Left colon (tissue), 2 donors: ENCODE measurements around the gene SLC9A4. TPM values are rescaled to one million over a fixed set of nuclear protein-coding genes. Genes with fewer than 3 reads are reported as not detected.
A peak's percentile ranks its signal among the peaks of the same experiment; 100 is the strongest.

Experiments
- ATAC-seq: fragments of 200-7000 bp; cut with Tn5 transposase; one replicate; pipeline ENCODE4 v1.9.1; 2020; ENCODE audit warnings: mild to moderate bottlenecking, moderate library complexity
- DNase-seq, 2 donors: peaks; one replicate each; pipeline ENCODE4 v3.0.0-alpha.2; 2020
- intact Hi-C, 2 donors: fragments of 100-400 bp; cut with DNase I in 1 of 2; cut with micrococcal nuclease in 1 of 2; formaldehyde crosslinking; loops; one replicate each; pipeline versions ENCODE4 v1.11.2 to v1.14.0; 2022; cut with DNase I, micrococcal nuclease
- total RNA-seq, 2 donors: library from RNA; stranded (reverse); fragmentation: NEBNext Ultra II Directional; extraction: Animal tissue kit (Norgen Biotek cat#: 25700); gene quantifications; one replicate each; pipeline ENCODE4 v1.2.1, GENCODE V29; 2021
- donor health status: DM: no; HTN: no; CAD: no.
- donor health status: DM: yes; HTN: yes; CAD: no.

The SLC9A4 gene
- total RNA-seq, 2 donors from 2014 or later, result 0.09 to 0.34 TPM

- DNase-seq, result no peak
- ATAC-seq, result no peak
- intact Hi-C loops, result loop anchor here in 1 of 2 donors (10.0 kb wide), 1 partner anchor 432 kb away; no protein-coding TSS in a partner anchor
These were observed 26.1 kb upstream of the SLC9A4 start for GRCh38 chr2:102446936-102447335.

- ATAC-seq (no peak), DNase-seq (peak in 1 of 2 donors; percentile 35)
- intact Hi-C loops, result loop anchor here in 1 of 2 donors (10.0 kb wide), 1 partner anchor 435 kb away; no protein-coding TSS in a partner anchor
These were observed 23.6 kb upstream of the SLC9A4 start for GRCh38 chr2:102449370-102449974.

- intact Hi-C loops, result no loop called here
- no peak for DNase-seq
- no peak for ATAC-seq
These were observed 21.1 kb upstream of the SLC9A4 start for GRCh38 chr2:102451968-102452367.

- intact Hi-C loops, result no loop called here
These were observed 19.5 kb upstream of the SLC9A4 start for GRCh38 chr2:102453501-102453900.

GRCh38 chr2:102455061-102455670, 17.9 kb upstream of the SLC9A4 start:
- intact Hi-C loops, result no loop called here
- DNase-seq (no peak), ATAC-seq (peak; percentile 76)

More at GRCh38 chr2:102453501-102453900, 19.5 kb upstream of the SLC9A4 start:
- DNase-seq, result peak in 1 of 2 donors; percentile 36
- ATAC-seq, result peak; percentile 78

- no peak for DNase-seq
- intact Hi-C loops, result no loop called here
- ATAC-seq, result no peak
These were observed 12.6 kb upstream of the SLC9A4 start for GRCh38 chr2:102460467-102460866.

GRCh38 chr2:102461188-102461587, 11.8 kb upstream of the SLC9A4 start:
- intact Hi-C loops, result no loop called here
- ATAC-seq (no peak), DNase-seq (no peak)

- ATAC-seq (no peak), DNase-seq (no peak)
- intact Hi-C loops, result no loop called here
These were observed 9.9 kb upstream of the SLC9A4 start for GRCh38 chr2:102463160-102463559.

- no peak for DNase-seq
- intact Hi-C loops, result loop anchor here in 1 of 2 donors (10.0 kb wide), 2 partner anchors 145 to 235 kb away; partner anchors contain the start of gene SLC9A2
- no peak for ATAC-seq
These were observed 2.9 kb upstream of the SLC9A4 start for GRCh38 chr2:102470168-102470567.

GRCh38 chr2:102473631-102474030, 605 bp downstream of the SLC9A4 start:
- DNase-seq, result no peak
- peak; percentile 4 for ATAC-seq
- intact Hi-C loops, result loop anchor here in 1 of 2 donors (10.0 kb wide), 2 partner anchors 141 to 231 kb away; partner anchors contain the start of gene SLC9A2

GRCh38 chr2:102474785-102475184, 1.8 kb downstream of the SLC9A4 start:
- DNase-seq (no peak), ATAC-seq (peak; percentile 72)
- intact Hi-C loops, result loop anchor here in 1 of 2 donors (10.0 kb wide), 2 partner anchors 140 to 230 kb away; partner anchors contain the start of gene SLC9A2

GRCh38 chr2:102478686-102479470, 5.9 kb downstream of the SLC9A4 start:
- intact Hi-C loops, result loop anchor here in 1 of 2 donors (10.0 kb wide), 2 partner anchors 136 to 226 kb away; partner anchors contain the start of gene SLC9A2
- DNase-seq, result no peak
- no peak for ATAC-seq

- DNase-seq (no peak), ATAC-seq (no peak)
- intact Hi-C loops, result no loop called here
These were observed 7.5 kb downstream of the SLC9A4 start for GRCh38 chr2:102480285-102481195.

- ATAC-seq (no peak), DNase-seq (no peak)
- intact Hi-C loops, result no loop called here
These were observed 8.9 kb downstream of the SLC9A4 start for GRCh38 chr2:102481931-102482330.

GRCh38 chr2:102483086-102483485, 10.1 kb downstream of the SLC9A4 start:
- no peak for ATAC-seq
- DNase-seq, result no peak
- intact Hi-C loops, result no loop called here

GRCh38 chr2:102484310-102485061, 11.5 kb downstream of the SLC9A4 start:
- no peak for DNase-seq
- no peak for ATAC-seq
- intact Hi-C loops, result no loop called here

- intact Hi-C loops, result no loop called here
- DNase-seq (no peak), ATAC-seq (no peak)
These were observed 12.2 kb downstream of the SLC9A4 start for GRCh38 chr2:102485147-102485785.
